Measurements from ENCODE around the gene SRXN1.

Gene SRXN1

GRCh38 chr20:620246-620645, 32.8 kb downstream of the SRXN1 start:
- TF ChIP-seq FOXK2 (IDR thresholded peaks at IDR 0.05) (no peak), FOXA1 (IDR thresholded peaks at IDR 0.05) (no peak), FOXM1 (IDR thresholded peaks at IDR 0.05; ENCODE audit: borderline replicate concordance) (no peak), L3MBTL2 (conservative IDR thresholded peaks at IDR 0.05) (no peak), SP1 (IDR thresholded peaks at IDR 0.05) (no peak), ARNT (IDR thresholded peaks at IDR 0.05) (no peak), ZNF384 (IDR thresholded peaks at IDR 0.05) (no peak), BHLHE40 (IDR thresholded peaks at IDR 0.05; ENCODE audit: borderline replicate concordance) (no peak), ELF4 (IDR thresholded peaks at IDR 0.05) (no peak), SUZ12 (IDR thresholded peaks at IDR 0.05) (no peak), CTBP1 (IDR thresholded peaks at IDR 0.05; ENCODE audit: borderline replicate concordance) (no peak), LEF1 (IDR thresholded peaks at IDR 0.05; ENCODE audit: borderline replicate concordance) (no peak), TARDBP (IDR thresholded peaks at IDR 0.05) (no peak), NFRKB (IDR thresholded peaks at IDR 0.05) (no peak), HDGF (IDR thresholded peaks at IDR 0.05; ENCODE audit: borderline replicate concordance) (no peak)
- TF ChIP-seq, protein P1, sequence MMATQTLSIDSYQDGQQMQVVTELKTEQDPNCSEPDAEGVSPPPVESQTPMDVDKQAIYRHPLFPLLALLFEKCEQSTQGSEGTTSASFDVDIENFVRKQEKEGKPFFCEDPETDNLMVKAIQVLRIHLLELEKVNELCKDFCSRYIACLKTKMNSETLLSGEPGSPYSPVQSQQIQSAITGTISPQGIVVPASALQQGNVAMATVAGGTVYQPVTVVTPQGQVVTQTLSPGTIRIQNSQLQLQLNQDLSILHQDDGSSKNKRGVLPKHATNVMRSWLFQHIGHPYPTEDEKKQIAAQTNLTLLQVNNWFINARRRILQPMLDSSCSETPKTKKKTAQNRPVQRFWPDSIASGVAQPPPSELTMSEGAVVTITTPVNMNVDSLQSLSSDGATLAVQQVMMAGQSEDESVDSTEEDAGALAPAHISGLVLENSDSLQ (IDR thresholded peaks at IDR 0.05): no peak
- CTCF ChIA-PET: no interaction called here
- POLR2A ChIA-PET: no interaction called here
- DNase-seq (ENCODE audit: extremely low spot score): no peak

DNA sequence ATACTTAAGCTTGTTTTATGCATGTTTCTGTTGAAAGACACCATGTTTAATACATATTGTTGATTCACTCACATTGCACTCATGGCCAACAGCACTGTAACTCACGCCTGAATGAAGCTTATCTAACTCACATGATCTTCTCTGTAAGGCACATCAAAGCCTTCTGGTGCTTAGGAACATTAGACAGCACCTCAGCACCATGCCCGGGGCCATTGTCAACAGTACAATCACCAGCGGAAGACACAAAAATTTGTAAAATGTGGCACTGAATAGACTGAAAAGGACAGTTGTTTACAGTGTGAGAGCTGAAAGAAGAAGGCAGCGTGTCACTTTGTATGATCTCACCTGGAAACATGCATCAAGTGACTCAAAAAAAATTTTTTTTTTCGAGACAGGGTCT, 34.0 kb downstream of the SRXN1 start:
- ChIA-PET CTCF (no interaction called here), POLR2A (no interaction called here)
- DNase-seq (ENCODE audit: extremely low spot score): no peak
- TF ChIP-seq L3MBTL2 (conservative IDR thresholded peaks at IDR 0.05): no peak
- no peak for TF ChIP-seq LEF1 (IDR thresholded peaks at IDR 0.05; ENCODE audit: borderline replicate concordance)
- no peak for TF ChIP-seq HDGF (IDR thresholded peaks at IDR 0.05; ENCODE audit: borderline replicate concordance)
- TF ChIP-seq NFRKB (IDR thresholded peaks at IDR 0.05): no peak
- TF ChIP-seq ELF4 (IDR thresholded peaks at IDR 0.05): no peak
- TF ChIP-seq, protein P1 (IDR thresholded peaks at IDR 0.05): no peak
- TF ChIP-seq FOXM1 (IDR thresholded peaks at IDR 0.05; ENCODE audit: borderline replicate concordance): no peak
- no peak for TF ChIP-seq SUZ12 (IDR thresholded peaks at IDR 0.05)
- TF ChIP-seq BHLHE40 (IDR thresholded peaks at IDR 0.05; ENCODE audit: borderline replicate concordance): no peak
- no peak for TF ChIP-seq TARDBP (IDR thresholded peaks at IDR 0.05)
- no peak for TF ChIP-seq FOXA1 (IDR thresholded peaks at IDR 0.05)
- TF ChIP-seq ARNT (IDR thresholded peaks at IDR 0.05): no peak
- no peak for TF ChIP-seq CTBP1 (IDR thresholded peaks at IDR 0.05; ENCODE audit: borderline replicate concordance)

DNA sequence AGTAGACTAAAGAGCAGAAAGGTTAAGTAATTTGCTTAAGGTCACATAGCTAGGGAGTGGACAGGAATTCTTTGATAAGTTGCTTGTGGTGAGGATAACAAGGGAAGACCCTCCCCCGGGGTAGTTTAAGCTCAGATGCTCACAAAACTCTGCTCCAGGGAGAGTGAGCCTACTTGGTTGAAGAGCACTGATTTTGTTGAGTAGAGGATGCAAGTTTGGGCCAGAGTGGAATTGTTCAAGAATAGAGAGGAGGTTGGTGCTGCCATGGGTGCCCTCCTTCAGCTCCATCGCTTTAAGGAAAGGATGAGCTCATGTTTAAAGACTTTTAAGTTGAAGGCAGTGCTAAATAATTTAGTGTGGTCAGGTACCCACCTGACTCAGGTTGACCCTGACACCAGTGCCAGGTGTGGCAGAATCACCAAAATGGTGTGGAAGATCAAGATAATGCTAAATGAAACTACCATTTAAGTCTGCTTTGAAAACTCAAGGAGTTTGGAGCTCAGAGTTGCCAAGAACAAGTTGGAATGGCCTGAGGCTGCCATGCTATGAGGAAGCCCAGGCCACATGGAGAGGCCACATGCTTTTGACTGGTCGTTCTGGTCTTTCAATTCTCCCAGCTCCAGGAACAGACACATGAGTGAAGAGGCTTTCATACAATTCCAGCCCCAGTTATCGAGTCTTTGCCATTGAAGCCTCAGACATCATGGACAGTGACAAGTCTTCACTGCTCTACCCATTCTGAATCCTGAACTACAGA, 34.9 kb downstream of the SRXN1 start:
- CTCF ChIA-PET: interaction anchor here (0.9 kb wide), 1 partner anchor 27 kb away, joined by 3 read pairs; no protein-coding TSS in a partner anchor
- DNase-seq (ENCODE audit: extremely low spot score): no peak
- POLR2A ChIA-PET: no interaction called here
- TF ChIP-seq L3MBTL2 (conservative IDR thresholded peaks at IDR 0.05) (no peak), SUZ12 (IDR thresholded peaks at IDR 0.05) (no peak), NFRKB (IDR thresholded peaks at IDR 0.05) (no peak), HDGF (IDR thresholded peaks at IDR 0.05; ENCODE audit: borderline replicate concordance) (no peak), FOXA1 (IDR thresholded peaks at IDR 0.05) (no peak), SP1 (IDR thresholded peaks at IDR 0.05) (no peak), ARNT (IDR thresholded peaks at IDR 0.05) (no peak), CTBP1 (IDR thresholded peaks at IDR 0.05; ENCODE audit: borderline replicate concordance) (no peak)
- TF ChIP-seq, protein P1 (IDR thresholded peaks at IDR 0.05): no peak

DNA sequence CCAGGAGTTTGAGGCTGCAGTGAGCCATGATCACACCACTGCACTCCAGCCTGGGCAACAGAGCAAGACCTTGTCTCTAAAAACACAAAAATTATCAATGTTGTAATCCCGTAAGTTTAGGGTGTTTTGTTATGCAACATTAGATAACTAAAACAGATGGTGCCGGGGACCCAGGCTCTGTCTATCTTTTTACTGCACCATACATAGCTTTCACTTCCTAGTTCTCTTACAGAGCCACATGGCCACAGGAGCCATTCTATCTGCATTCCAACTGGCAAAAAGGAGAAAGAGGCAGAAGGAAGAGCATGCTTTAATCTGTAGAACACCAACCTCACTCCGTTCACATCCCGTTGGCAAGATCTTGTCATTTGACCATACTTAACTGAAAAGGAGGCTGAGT, 37.5 kb downstream of the SRXN1 start:
- ChIA-PET POLR2A (no interaction called here), CTCF (no interaction called here)
- no peak for TF ChIP-seq BHLHE40 (IDR thresholded peaks at IDR 0.05; ENCODE audit: borderline replicate concordance)
- TF ChIP-seq CTBP1 (IDR thresholded peaks at IDR 0.05; ENCODE audit: borderline replicate concordance): no peak
- no peak for TF ChIP-seq FOXM1 (IDR thresholded peaks at IDR 0.05; ENCODE audit: borderline replicate concordance)
- TF ChIP-seq LEF1 (IDR thresholded peaks at IDR 0.05; ENCODE audit: borderline replicate concordance): no peak
- no peak for TF ChIP-seq SUZ12 (IDR thresholded peaks at IDR 0.05)
- TF ChIP-seq ARNT (IDR thresholded peaks at IDR 0.05): no peak
- TF ChIP-seq SP1 (IDR thresholded peaks at IDR 0.05): no peak
- no peak for TF ChIP-seq ELF4 (IDR thresholded peaks at IDR 0.05)
- no peak for TF ChIP-seq ZNF384 (IDR thresholded peaks at IDR 0.05)
- TF ChIP-seq, protein P1 (IDR thresholded peaks at IDR 0.05): no peak
- TF ChIP-seq NFRKB (IDR thresholded peaks at IDR 0.05): no peak
- TF ChIP-seq FOXK2 (IDR thresholded peaks at IDR 0.05): no peak
- no peak for TF ChIP-seq L3MBTL2 (conservative IDR thresholded peaks at IDR 0.05)
- TF ChIP-seq HDGF (IDR thresholded peaks at IDR 0.05; ENCODE audit: borderline replicate concordance): no peak
- TF ChIP-seq TARDBP (IDR thresholded peaks at IDR 0.05): no peak
- DNase-seq (ENCODE audit: extremely low spot score): no peak

GRCh38 chr20:611843-612185, 41.2 kb downstream of the SRXN1 start:
- TF ChIP-seq ELF4 (IDR thresholded peaks at IDR 0.05) (no peak), ARNT (IDR thresholded peaks at IDR 0.05) (no peak), FOXA1 (IDR thresholded peaks at IDR 0.05) (no peak), SUZ12 (IDR thresholded peaks at IDR 0.05) (no peak), FOXM1 (IDR thresholded peaks at IDR 0.05; ENCODE audit: borderline replicate concordance) (no peak), NFRKB (IDR thresholded peaks at IDR 0.05) (no peak), ZNF384 (IDR thresholded peaks at IDR 0.05) (no peak), SP1 (IDR thresholded peaks at IDR 0.05) (no peak)
- TF ChIP-seq, protein P1 (IDR thresholded peaks at IDR 0.05): no peak
- POLR2A ChIA-PET: no interaction called here

More at GRCh38 chr20:611843-612185, 41.2 kb downstream of the SRXN1 start:
- no peak for DNase-seq (ENCODE audit: extremely low spot score)
- CTCF ChIA-PET: interaction anchor here (0.8 kb wide), 1 partner anchor 33 kb away, joined by 3 read pairs; no protein-coding TSS in a partner anchor

Measured in HEK293T (cell line).